ENCODE results near the gene SLC4A4.

DNA sequence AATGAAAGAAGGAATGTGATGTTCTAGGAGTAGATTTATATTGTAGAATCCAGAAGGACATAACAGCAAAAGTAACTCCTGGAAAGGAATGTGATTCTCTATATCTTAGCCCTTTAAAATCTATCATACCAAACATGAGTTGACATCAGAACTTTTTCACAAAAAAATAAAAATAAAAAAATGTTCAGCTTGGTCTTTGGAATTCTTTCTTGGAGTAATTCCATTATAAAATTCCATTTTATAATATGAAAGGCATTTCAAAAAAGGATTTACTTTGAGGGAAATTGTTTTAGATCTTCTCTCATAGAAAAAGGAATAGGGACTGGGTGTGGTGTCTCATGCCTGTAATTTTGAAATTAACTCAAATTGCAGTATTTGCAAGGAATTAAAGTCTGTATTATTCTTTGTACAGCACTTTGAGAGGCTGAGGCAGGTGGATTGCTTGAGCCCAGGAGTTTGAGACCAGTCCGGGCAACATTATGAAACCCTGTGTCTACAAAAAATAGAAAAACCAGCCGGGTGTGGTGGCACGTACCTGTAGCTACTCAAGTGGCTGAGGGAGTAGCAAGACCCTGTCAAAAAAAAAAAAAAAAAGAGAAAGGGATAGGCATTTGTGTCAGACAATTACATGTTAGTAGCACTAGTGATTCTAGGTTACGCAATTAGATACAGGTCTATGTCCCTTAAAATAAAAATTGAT is 134.9 kb downstream of the SLC4A4 start:
- TF ChIP-seq, protein P1, sequence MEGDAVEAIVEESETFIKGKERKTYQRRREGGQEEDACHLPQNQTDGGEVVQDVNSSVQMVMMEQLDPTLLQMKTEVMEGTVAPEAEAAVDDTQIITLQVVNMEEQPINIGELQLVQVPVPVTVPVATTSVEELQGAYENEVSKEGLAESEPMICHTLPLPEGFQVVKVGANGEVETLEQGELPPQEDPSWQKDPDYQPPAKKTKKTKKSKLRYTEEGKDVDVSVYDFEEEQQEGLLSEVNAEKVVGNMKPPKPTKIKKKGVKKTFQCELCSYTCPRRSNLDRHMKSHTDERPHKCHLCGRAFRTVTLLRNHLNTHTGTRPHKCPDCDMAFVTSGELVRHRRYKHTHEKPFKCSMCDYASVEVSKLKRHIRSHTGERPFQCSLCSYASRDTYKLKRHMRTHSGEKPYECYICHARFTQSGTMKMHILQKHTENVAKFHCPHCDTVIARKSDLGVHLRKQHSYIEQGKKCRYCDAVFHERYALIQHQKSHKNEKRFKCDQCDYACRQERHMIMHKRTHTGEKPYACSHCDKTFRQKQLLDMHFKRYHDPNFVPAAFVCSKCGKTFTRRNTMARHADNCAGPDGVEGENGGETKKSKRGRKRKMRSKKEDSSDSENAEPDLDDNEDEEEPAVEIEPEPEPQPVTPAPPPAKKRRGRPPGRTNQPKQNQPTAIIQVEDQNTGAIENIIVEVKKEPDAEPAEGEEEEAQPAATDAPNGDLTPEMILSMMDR (optimal IDR thresholded peaks at IDR 0.05 in 1 of 3, IDR thresholded peaks at IDR 0.05 in 1 of 3, conservative IDR thresholded peaks at IDR 0.05 in 1 of 3; ENCODE audit: extremely low read depth in 1 of 3, insufficient read depth in 2 of 3, low read length in 3 of 3): no peak
- no peak for TF ChIP-seq EZH2 (IDR thresholded peaks at IDR 0.05; ENCODE audit: low read length)
